HUES6 (cell line): ENCODE measurements around the gene SLC6A17.

Experiments used
- H3K27ac ChIP-seq: 2 replicates; pipeline ENCODE4 v1.7.0; 2013; ENCODE audit warnings: low read depth, mild to moderate bottlenecking, low read length, inconsistent platforms
- H3K27me3 ChIP-seq: 2 replicates; pipeline ENCODE4 v1.6.1; 2013; ENCODE audit warnings: low read length; ENCODE audit not compliant: control insufficient read depth, insufficient read depth
- H3K36me3 ChIP-seq: 2 replicates; pipeline ENCODE4 v1.6.1; 2013; ENCODE audit warnings: low read length; ENCODE audit not compliant: control insufficient read depth, insufficient read depth
- H3K4me1 ChIP-seq: 2 replicates; pipeline ENCODE4 v1.6.1; 2013; ENCODE audit warnings: low read length; ENCODE audit not compliant: control insufficient read depth, insufficient read depth
- H3K4me3 ChIP-seq: 2 replicates; pipeline ENCODE4 v1.5.1; 2013; ENCODE audit warnings: low read depth, low read length
- H3K9ac ChIP-seq: one replicate; pipeline ENCODE4 v1.6.1; 2013; ENCODE audit warnings: mild to moderate bottlenecking, low read length
- H3K9me3 ChIP-seq: 2 replicates; pipeline ENCODE4 v1.6.1; 2013; ENCODE audit warnings: low read depth, low read length; ENCODE audit not compliant: control insufficient read depth, insufficient read depth

Gene SLC6A17

DNA sequence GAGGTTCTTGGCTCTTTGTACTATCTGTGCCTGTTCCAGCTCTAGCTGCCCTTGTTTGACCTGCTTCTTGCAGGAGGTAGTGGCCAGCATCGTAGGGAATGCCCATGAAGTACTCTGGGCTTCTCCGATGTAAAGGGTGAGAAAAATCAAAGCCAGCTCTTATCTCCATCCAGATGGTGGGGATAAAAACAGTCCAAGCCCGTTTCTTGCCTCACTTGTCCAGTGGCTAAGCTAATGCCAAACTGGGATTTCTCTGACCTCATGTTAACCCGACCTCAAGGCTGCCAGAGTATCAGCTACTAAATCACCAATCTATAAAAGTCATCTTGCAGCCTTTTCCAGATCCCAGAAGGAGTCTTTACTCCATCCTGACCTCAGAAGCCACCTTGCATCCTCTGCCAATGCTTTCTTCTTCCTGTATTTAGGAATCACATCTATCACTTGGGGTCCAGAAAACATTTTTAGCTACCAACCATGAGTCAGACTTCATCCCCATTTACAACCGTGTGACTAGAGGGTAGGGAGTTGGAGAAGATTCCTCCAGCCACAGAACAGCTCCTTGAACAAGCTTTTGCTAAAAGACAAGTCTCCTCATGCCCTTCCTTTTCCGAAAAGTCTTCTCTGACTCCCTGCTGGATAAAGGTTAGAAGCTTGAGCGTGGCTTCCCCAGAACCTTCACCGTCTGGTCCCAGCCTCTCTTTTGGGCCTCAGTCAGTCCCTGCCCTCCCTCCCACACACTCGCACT is 95.8 kb downstream of the SLC6A17 start:
- H3K27ac ChIP-seq: no peak overlapping the region
- no peaks in the 10 kb centered on the region for H3K36me3 ChIP-seq
- no peaks in the 10 kb centered on the region for H3K9me3 ChIP-seq
- no peak overlapping the region for H3K4me3 ChIP-seq
- H3K9ac ChIP-seq: no peak overlapping the region
- peaks cover 23% of the 10 kb centered on the region for H3K4me1 ChIP-seq
- H3K27me3 ChIP-seq: no peaks in the 10 kb centered on the region

DNA sequence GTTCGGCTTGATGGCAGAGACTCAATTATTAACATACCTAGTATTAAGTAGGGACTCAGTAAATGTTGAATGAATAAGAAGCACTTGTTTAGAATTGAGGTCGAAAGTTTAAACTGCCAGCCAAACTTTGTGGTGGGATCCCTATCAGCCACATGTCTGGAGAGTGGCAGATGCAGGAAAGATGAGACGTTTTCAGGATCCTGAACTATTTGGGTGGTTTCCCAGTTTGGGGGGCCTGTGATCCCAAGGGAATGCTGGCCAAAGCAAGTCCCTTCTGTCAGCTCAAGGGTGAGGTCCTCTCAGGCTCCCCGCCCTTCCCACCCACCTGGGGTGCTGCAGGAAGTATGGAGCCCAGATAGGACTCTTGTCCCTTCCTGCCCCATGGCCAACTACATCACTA is 98.5 kb downstream of the SLC6A17 start:
- Histone ChIP-seq H3K36me3 (no peaks in the 10 kb centered on the region), H3K9me3 (no peaks in the 10 kb centered on the region), H3K4me1 (peaks cover 3% of the 10 kb centered on the region; the same call in 1 of the 2 replicates), H3K9ac (no peak overlapping the region), H3K4me3 (no peak overlapping the region), H3K27ac (no peak overlapping the region), H3K27me3 (no peaks in the 10 kb centered on the region)

- H3K4me1 ChIP-seq: no peaks in the 10 kb centered on the region
Measured at GRCh38 chr1:110249256-110249655, 99.0 kb downstream of the SLC6A17 start.

DNA sequence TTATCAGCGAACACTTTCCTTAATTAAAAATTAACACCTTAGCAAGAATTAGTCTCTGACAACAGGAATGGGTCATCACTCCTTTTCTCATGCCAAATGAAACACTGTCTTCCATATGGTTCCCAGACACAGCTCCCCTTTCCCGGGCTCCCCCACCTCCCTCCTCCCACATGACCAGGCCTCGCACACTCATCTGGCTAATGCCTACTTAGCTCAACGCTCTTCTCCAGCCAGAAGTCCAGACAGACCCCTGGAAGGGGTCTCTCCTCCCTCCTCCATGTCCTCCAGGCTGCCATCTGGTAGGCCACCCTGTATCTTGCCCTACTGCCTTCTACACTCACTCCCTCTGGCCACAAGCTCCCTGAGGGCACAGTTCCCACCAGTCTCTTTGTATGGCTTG is 99.7 kb downstream of the SLC6A17 start:
- H3K27ac ChIP-seq: no peak overlapping the region
- no peaks in the 10 kb centered on the region for H3K4me1 ChIP-seq
- no peak overlapping the region for H3K4me3 ChIP-seq
- no peaks in the 10 kb centered on the region for H3K9me3 ChIP-seq
- H3K36me3 ChIP-seq: no peaks in the 10 kb centered on the region
- no peak overlapping the region for H3K9ac ChIP-seq
- no peaks in the 10 kb centered on the region for H3K27me3 ChIP-seq

More at GRCh38 chr1:110249256-110249655, 99.0 kb downstream of the SLC6A17 start:
- no peak overlapping the region for H3K4me3 ChIP-seq
- H3K36me3 ChIP-seq: no peaks in the 10 kb centered on the region
- H3K27me3 ChIP-seq: no peaks in the 10 kb centered on the region
- no peak overlapping the region for H3K9ac ChIP-seq
- H3K9me3 ChIP-seq: no peaks in the 10 kb centered on the region
- H3K27ac ChIP-seq: no peak overlapping the region

- Histone ChIP-seq H3K4me1 (no peaks in the 10 kb centered on the region), H3K27ac (no peak overlapping the region), H3K9me3 (no peaks in the 10 kb centered on the region), H3K9ac (no peak overlapping the region), H3K4me3 (no peak overlapping the region), H3K27me3 (no peaks in the 10 kb centered on the region), H3K36me3 (no peaks in the 10 kb centered on the region)
Measured at GRCh38 chr1:110250749-110251148, 100.5 kb downstream of the SLC6A17 start.
